GM18873 (cell line): Measurements from ENCODE around the gene BRCC3.

Source experiments
- ATAC-seq: cut with Tn5 transposase; IDR thresholded peaks from one replicate; pipeline ENCODE4 v1.9.1; 2021; ENCODE audit warnings: mild to moderate bottlenecking, moderate library complexity, moderate number of reproducible peaks; ENCODE audit not compliant: unreplicated experiment, low FRiP score

The BRCC3 gene

GRCh38 chrX:155070975-155071693, at the start of gene BRCC3, which contains the start of the genes CMC4 and MTCP1:
Gene BRCC3 (plus strand): TSS chrX:155071508. CDS start chrX:155071528, 20 bp downstream.
Gene CMC4 (minus strand): TSS chrX:155071136. CDS start chrX:155064023, 7,113 bp downstream.
Gene MTCP1 (minus strand): TSS chrX:155071136. CDS start chrX:155066010, 5,126 bp downstream.
- peak; percentile 63 for ATAC-seq

- ATAC-seq = no peak
Observed at GRCh38 chrX:155022585-155022984, 48.7 kb upstream of the BRCC3 start, which contains the start of gene F8. Gene F8 (minus strand): TSS chrX:155022723. CDS start chrX:155022552, 171 bp downstream.

GRCh38 chrX:155023907-155024833, 47.1 kb upstream of the BRCC3 start:
- no peak for ATAC-seq

GRCh38 chrX:155026420-155026726, 44.9 kb upstream of the BRCC3 start:
- ATAC-seq = no peak

- peak; percentile 88 for ATAC-seq
Observed at GRCh38 chrX:155026727-155027508, 44.4 kb upstream of the BRCC3 start, which contains the start of gene FUNDC2. Gene FUNDC2 (plus strand): TSS chrX:155026844. CDS start chrX:155026939, 95 bp downstream.

GRCh38 chrX:155027509-155028066, 43.7 kb upstream of the BRCC3 start:
- ATAC-seq = no peak

- no peak for ATAC-seq
Observed at GRCh38 chrX:155028129-155028528, 43.2 kb upstream of the BRCC3 start.

- ATAC-seq = no peak
Observed at GRCh38 chrX:155028877-155029291, 42.4 kb upstream of the BRCC3 start.

GRCh38 chrX:155031657-155032056, 39.7 kb upstream of the BRCC3 start:
- no peak for ATAC-seq

- no peak for ATAC-seq
Observed at GRCh38 chrX:155035688-155036087, 35.6 kb upstream of the BRCC3 start.

GRCh38 chrX:155046129-155046810, 25.0 kb upstream of the BRCC3 start:
- ATAC-seq = no peak

- no peak for ATAC-seq
Observed at GRCh38 chrX:155046811-155047528, 24.3 kb upstream of the BRCC3 start.

- no peak for ATAC-seq
Observed at GRCh38 chrX:155048977-155049619, 22.2 kb upstream of the BRCC3 start.

- no peak for ATAC-seq
Observed at GRCh38 chrX:155052738-155053498, 18.4 kb upstream of the BRCC3 start.

- ATAC-seq = no peak
Observed at GRCh38 chrX:155053656-155054055, 17.7 kb upstream of the BRCC3 start.

GRCh38 chrX:155054255-155054654, 17.1 kb upstream of the BRCC3 start:
- no peak for ATAC-seq

GRCh38 chrX:155055494-155055893, 15.8 kb upstream of the BRCC3 start:
- ATAC-seq = no peak

- ATAC-seq = no peak
Observed at GRCh38 chrX:155056471-155056870, 14.8 kb upstream of the BRCC3 start.
